ENCODE results near the gene LRGUK.
"Not testable (repeated sequence)": the region's sequence is repeated elsewhere in the genome, so short reads cannot be mapped to it uniquely, and the experiment has no call there.

LRGUK gene

DNA sequence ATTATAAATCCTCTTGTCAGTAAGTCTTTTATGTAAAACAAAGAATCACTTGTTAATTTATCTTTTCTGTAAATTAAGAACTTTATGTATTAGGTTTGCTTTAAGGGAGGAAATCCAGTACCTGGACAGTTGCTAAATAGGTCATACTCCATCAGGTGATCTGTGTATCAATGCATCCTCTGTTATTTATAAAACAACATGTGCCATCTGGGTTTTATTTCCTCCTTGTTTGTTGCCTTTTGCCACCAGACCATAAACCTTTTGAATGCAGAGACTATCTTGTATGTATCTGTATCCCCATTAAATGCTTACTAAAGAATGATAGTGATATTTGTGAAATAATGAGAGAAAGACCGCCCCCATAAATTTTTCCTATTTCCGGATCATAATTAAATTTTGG is 119.6 kb downstream of the LRGUK start:
- no peak for DNase-seq

DNA sequence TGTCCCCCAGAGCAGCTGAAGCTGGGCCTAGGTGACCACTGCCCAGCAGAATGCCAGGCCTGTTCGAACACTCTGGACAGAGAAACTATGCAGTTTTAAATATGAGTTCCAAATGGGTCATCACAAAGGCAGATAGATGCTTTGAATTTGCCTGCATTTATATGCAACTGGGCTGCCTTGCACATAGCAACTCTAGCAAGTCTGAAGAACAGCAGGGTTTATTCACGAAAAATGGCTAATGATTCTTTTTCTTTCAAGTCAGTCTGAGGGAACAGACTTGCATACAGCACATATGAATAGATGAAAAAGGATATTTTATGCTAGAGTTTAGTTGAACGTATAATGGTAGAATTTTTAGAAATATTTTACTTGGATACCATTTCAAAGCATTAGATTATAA is 121.1 kb downstream of the LRGUK start:
- no peak for DNase-seq

DNA sequence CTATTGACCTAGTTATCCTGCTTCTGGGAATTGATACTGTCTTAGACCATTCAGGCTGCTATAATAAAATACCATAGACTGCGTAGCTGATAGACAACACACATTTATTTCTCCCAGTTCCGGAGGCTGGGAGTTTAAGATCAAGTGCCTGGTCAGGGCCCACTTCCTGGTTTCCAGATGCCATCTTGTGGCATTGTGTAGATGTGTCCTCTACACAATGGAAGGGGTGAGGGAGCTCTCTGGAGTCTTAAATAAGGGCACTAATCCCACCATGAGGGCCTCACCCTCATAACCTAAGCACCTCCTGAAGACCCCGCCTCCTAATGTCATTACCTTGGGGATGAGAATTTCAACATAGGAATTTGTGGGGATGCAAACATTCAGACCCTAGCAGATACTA is 127.2 kb downstream of the LRGUK start:
- no peak for DNase-seq

DNA sequence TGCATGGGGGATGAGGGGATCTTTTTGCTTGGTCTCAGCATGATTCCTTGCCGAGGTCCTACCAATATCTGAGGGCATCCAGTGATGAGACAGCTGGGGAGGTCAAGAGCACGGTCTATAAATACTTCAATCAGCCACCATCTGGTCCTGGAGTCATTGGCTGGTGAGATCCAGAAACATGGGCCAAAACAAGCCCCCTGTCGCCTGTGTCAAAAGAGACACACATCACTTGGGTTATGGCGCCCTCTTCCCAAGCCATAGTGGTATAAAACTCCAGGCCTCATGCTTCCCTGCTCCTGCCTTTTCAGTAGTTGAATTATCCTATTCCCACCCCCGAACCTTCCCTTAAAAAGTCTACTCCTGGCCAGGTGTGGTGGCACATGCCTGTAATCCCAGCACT is 128.7 kb downstream of the LRGUK start:
- no peak for DNase-seq

DNA sequence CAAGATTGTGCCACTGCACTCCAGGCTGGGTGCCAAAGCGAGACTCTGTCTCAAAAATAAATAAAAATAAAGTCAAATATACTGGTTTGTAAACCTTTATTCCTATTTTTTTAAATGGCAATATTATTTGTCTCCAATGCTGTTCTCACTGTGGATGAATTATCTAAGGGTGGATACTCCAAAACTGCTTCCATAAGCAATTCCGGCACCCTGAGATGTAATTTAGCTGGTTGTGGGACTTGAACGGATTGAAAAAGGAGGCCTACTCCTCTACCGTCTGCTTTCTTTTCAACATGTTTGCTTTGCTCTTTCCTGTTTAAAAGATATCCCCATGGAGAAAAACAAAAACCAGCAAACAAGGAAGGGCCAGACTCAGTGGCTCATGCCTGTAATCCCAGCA is 135.2 kb downstream of the LRGUK start:
- no peak for DNase-seq

DNA sequence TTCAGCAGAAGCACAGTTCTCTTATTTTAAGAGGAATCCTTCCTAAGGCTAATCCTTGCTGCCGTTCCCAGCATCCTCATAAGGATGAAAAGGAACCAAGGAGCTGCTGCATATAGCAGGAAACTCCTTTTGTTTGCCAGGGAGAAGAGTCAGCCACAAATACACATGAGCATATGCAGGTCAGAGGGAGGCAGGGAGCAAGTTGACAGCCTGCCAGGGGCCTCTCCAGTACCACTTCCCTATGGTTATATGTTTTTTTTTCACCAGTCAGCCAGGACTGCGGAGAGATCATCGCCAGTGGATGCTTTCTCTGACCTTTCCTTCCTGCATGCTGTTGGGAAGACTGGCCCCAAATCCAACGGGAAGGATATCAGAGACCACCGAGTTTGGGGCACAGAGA is 149.8 kb downstream of the LRGUK start:
- no peak for DNase-seq

DNA sequence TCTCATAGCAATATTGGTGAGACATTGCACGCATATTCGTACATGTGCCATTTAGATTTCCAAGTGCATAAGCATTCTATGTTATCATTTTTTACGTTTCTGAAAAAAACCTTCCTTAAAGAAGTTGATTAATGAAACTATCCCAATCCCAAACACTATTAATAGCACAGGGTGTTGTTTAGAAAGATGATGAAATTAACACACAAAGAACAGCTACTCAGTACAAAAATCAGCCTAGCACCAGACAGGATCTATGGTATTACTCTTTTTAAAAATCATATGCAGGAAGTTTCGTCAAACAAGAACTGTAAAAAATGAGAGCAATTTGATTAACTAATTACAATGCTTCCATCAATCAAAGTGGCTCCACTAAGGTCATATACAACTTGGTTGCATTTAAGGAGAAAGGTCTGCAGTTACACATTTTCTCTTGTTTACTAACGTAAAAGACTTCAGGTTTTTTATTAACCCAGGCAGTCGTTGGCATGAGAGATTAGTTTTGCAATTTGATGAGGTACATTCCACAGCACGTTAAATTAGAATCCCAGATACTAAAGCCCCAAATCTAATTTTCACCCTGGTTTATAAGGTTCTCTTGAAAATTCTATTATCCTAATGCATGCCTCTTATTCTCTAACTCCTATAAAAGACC is 151.5 kb downstream of the LRGUK start:
- no peak for DNase-seq

DNA sequence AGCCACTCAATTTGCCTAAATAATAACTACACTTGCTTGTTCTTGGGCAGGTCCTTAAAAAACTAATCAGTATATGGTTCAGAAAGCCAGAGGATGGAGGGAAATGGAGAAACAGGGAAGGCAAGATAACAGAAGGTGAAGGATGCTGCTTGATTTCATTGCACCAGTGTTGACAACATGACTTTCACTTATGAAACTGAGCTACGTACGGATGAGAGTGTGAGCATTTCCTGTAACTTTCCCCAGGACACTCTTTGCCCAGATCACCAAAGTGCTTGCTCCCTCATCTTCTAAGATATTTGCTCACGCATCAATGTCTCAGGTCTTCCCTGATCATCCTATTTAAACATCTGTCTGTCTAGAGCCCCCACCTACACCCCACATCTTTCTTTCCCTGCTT is 152.2 kb downstream of the LRGUK start:
- DNase-seq: no peak

DNA sequence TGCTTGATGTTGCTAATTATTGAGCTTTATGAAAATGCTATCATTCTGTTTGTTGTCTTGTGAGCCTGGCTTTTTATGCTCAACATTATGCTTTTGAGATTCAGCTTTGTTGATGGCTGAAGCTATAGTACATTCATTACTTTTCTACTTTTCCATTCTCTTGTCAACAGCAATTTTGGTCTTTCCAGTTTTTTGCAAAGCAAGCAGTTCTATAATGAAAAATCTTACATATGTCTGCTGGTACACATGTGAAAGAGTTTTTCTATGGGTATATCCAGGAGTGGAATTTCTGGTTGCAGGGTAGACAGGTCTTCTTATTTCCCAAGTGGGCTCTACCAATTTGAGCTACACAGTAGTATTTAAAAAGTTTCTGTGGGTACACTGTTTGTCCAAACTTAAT is 152.8 kb downstream of the LRGUK start:
- no peak for DNase-seq

DNA sequence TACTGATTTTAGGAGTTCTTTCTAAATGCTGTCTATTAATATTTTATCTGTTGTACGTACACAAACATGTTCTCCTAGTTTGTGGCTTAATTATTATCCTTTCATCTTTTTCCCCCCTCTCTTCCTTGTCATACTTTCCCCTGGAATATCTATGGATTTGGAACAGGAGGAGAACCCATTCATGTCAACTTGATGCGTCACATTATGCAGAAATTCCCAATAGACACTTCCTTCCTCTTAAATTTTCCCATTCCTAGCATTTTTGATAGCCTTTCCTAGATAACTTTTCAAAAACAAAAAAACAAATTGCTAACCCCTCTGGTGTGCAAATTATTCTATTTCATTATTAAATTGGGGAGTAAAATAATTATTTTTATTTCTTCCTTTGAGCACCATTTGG is 153.4 kb downstream of the LRGUK start:
- no peak for DNase-seq

DNA sequence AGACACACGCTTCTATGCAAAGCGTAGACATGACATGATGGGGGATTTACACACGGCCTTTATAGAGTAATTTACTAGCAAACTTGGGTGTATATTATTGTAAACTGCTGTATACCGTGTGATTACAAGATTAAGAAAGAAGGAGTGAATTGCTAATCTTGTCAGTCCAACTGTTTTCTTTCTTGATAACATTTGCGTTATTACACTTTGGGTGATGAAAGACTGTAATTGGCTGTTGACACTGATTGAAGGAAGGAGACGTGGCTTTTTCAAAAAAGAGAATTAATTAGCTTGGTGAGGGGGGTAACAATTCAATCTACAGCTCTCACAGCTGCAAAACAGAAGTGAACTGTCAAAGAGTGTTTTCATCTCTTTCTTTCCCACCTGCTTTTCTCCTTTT is 156.9 kb downstream of the LRGUK start:
- no peak for DNase-seq

DNA sequence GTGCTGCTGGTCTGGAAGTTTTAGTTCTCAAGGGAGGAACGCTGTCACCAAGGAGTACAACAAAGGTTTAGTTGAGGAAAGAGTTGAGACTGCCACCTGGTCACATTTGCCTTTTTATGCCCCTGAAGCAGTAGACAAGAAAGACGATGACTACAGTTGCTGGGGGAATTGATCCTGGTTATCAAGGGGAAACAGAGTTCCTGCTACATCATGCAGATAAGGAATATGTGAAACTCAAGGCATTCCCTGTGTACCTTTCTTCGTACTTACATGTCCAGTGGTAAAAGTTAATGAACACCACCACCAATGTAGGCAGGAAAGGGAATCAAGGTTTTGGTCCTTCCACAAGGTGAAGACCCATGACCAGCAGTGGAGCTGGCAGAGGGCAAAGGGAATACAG is 157.8 kb downstream of the LRGUK start:
- DNase-seq: no peak

DNA sequence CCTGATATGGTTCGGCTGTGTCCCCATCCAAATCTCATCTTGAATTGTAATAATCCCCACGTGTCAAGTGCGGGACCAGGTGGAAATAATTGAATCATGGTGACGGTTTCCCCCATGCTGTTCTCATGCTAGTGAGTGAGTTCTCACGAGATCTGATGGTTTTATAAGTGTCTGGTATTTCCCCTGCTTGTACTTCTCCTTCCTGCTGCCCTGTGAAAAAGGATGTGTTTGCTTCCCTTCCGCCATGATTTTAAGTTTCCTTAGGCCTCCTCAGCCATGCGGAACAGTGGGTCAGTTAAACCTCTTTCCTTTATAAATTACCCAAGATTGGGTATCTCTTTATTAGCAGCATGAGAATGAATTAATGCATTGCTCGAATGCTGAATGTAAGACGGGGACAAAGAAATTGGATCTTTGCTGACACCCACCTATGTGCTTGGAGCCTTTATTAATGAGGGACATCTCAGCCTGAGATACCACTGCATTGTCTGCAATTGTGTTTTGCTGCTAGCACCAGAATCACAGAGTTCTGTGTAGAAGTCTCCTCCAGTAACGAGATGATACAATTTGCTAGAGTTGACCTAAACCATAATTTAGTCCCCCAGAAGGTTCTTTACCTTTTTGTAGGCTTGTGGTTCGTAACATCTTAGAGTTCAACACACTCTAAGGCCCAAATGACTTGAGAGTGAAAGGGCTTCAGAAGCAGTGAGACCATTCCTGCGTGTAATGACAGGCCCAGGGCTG is 160.9 kb downstream of the LRGUK start:
- DNase-seq: no peak

DNA sequence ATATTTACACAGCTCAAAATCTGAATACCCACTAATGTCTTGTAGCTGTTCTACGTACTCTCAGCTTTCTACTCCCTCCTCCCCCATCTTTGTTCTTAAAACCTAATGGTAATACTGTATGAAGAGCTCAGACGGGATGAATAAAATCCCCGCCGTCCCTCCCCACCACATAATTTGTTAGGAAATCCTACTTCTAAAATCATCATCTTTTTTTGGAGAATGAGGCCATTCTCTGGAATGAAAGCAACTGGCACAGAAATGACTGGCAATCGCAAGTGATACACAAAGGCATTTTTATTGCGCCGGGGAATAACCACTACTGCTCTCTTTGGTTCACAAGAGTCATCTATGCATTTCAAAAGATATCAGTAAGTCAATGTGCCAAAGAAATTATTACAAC is 162.3 kb downstream of the LRGUK start:
- DNase-seq: no peak

DNA sequence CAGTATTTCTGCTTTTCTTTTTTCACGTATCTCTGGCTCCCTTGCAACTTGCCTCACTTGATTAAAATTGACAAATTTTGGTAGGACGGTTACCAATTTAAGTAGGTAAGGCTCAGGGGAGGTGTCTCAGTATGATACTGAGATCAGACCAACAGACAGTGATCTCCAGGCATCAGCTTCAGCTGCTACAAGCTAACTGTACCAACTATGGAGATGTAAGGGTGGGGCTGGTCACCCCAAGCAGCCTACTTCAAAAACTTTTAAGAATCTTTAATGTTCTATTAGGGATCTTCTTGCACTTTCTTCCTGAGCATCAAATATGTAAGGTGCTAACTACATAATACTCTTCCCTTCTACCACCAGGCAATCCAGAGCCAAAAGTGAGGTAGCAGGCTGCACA is 162.7 kb downstream of the LRGUK start:
- no peak for DNase-seq

DNA sequence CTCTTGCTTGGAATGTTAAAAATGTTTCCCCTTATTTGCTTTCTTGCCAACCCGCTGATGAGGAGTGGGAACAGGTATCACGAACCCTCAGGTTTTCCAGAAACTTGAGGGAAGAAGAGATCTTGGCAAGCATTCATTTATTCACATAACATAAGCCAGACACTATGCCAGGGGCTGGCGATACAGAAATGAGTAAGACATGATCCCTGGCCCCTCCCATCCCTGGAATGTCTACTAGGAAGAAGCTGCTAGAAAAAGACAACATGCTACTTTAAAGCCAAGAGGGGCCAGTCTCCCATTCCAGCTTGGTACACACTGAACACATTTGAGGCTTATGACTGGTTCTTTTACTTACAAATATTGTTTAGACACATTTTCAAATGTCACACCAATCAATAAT is 163.1 kb downstream of the LRGUK start:
- DNase-seq: no peak

DNA sequence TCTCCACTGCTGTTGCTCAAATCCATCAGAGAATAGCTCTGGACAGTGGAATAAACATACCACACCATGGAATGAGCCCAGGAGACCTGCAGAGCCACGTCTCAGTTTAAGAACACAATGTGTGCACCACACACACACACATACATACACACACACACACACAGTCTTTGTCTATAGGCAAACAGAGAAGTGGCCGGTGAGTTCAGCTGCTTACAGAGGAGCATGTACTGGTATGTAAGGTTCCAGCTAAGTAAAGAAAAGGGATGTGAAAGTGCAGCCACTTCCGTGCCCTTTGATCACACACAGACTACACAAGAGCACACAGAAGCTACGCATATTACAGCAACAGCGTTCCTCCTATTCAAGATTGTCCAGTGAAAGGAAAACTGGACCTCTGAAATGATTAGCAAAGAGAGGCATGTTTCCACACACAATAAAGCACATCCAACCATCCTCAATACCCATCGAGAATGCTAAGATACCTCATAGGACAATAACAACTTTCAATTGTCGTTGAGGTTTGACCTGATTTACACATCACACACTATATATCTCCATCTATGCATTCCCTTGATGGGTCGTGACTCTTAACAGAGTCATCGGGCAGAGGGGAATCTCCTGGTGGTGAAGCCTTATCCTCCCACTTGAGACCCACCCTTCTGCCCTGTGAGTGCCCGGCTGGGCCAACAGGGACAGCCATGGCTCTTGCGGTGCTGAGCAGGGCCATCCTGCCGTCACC is 166.0 kb downstream of the LRGUK start:
- no peak for DNase-seq

DNA sequence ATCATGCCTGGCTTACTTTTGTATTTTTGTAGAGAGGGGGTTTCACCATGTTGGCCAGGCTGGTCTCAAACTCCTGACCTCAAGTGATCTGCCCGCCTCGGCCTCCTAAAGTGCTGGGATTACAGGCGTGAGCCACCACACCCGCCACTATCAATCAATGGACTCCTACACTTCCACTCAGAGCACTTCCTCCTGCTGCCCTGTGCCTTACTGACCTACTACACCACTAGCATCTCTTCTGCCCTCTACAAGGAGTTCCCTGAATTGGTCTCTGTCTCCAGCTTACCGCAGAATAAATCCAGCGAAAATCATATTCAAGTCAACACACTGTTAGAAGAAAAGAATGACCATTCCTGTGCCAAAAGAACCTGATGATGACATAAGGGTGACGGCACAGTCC is 168.8 kb downstream of the LRGUK start:
- not testable (repeated sequence) for DNase-seq

DNA sequence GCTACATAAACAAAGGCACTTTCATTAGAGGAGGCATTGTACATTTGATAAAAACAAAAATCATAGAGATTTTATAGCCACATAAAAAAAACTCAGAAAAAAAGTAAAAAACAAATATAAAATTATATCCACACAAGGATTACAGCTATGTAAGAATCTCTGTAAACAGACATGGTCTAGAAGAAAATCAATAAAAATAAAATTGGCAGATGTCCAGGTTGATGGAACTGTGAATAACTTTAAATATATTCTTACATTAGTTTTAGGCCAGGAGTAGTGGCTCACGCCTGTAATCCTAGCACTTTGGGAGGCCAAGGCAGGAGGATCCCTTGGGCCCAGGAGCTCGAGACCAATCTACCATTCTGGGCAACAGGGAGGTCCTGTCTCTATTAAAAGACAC is 170.3 kb downstream of the LRGUK start:
- DNase-seq: no peak

DNA sequence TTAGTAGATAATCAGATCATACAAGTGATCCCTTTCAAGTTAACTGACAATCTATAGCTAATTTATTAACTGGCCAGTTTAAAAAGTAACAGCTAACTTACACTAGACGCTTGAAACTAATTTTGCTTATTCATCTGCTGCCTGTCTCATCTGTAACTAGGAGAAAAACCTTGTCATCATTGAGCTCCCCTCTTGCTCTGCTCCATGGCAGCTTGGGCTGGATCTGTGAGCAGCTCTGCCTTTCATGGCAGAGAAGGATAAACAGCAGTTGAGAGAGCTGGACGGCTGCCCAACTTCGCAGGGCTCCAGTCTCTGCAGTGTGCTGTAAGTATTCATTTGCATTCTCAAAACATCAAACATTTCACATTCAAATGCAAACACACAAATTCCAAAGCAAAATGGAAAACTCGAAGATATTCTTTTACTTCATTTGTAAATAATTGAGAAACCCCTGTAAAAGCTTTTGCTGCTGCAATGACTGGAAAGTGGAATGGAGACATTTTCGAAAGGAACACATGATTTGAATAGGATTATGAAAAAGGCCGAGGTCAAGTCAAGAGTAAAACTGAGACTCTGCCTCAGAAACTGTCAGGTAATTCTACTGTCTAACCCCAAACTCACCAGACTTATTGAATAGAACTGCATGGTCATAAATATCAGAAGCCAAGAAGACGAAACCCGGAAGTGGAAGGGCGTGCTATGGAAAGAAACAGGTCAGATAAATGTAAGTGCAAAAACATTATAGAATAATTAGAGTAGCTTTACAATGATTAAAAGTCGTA is 172.0 kb downstream of the LRGUK start:
- DNase-seq: no peak

DNA sequence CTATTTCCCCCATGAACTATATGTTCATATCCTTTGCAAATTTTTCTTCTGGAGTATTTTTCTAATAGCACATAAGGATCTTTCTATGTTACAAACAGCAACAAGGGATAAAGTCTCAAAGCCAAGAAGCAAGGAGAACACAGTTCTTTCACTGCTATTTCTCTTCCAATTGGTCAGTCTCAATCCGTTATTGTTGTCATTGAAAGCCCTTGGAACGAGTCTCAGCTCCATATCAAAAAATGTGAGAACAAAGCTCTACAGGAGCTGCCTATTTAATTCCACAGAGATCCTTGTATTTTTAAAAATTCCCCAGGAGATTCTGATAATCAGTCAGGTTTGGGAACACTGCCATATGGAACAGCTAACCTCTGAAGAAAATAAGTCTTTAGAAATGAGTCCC is 173.8 kb downstream of the LRGUK start:
- DNase-seq: no peak

DNA sequence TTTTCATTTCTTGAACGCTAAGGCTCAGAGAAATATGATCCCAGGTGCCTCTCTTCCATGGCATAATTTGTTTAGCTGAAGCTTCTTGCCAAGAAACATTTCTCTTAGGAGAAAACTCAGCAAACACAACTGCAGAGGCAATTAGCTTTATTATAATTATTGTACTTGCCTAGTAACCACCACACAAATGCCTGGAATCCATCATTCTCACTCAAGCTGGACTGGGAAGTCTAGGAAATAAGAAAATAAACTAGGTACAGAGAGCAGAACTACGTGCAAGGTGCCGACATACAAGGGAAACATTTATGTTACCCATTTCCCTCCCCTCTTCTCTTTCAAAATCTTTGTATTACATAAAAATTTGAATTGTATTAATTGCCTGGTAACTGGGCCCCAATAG is 174.5 kb downstream of the LRGUK start:
- no peak for DNase-seq

DNA sequence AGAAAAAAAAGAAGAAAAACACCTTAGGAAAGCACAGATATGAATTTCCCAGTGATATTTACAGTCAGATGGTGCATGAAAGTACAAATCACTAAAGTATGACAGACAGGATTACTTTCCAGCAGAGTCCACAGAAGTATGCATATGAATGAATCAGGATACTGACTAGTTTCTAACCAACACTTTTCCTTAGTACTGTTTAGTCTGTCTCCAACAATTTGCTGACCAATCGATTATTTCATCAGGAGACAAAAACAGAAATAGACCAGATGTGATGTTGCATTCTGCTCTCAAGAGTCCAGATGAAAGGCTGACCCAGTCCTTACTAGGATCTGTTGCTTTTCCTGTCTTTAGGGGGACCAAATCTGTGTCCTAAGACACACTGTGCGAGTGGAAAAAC is 175.0 kb downstream of the LRGUK start:
- no peak for DNase-seq

DNA sequence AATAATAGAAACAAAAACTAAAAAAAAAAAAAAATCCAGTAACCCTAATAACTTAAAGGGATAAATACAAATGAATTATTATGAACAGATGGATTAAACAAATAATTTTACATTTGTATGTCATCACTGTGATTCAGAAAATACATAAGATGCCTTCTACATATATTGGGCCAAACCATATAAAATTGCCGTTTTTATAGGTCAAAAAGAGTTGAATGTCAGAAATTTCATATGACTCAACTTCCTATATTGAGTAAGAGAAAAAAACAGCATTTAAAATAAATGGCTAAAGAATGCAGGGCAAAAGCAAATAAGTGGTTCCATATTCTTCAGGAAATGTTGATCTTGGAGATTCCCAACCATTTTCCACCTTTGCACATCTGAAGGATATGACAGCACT is 180.2 kb downstream of the LRGUK start:
- no peak for DNase-seq
